ENCODE measurements around the gene UEVLD. TPM values are rescaled to one million over a fixed set of nuclear protein-coding genes. Genes with fewer than 3 reads are reported as not detected.

The UEVLD gene
- total RNA-seq, 1 experiment from 2014 or later: 23.1 TPM

DNA sequence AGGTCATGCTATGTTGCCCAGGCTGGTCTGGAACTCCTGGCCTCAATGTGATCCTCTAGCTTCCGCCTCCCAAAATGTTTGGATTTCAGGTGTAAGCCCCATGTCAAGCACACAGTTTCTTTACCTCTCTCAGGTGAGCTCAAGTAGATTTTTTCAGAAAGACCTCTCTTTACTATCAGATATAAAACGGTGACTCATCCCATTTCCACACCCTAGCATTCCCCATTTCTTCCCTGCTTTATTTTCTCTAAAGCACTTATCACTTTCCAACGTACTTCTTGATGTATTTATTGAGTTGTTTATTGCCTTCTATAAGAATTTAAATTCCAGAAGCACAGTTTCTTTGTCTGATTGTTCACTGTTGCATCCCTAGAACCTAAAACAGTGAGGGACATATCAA, 65.5 kb downstream of the UEVLD start:
- DNase-seq: no peak
- Mint-ChIP-seq H3K27ac (ENCODE audit: unreplicated experiment) (peak overlapping the region; percentile 18), H3K36me3 (ENCODE audit: insufficient read depth, unreplicated experiment) (peaks cover 33% of the 10 kb centered on the region), H3K9me3 (ENCODE audit: low read depth, unreplicated experiment) (no peaks in the 10 kb centered on the region), H3K4me1 (ENCODE audit: low read depth, unreplicated experiment) (peaks cover 25% of the 10 kb centered on the region), H3K4me3 (ENCODE audit: low read depth, unreplicated experiment) (no peak overlapping the region), H3K27me3 (ENCODE audit: unreplicated experiment) (no peaks in the 10 kb centered on the region)
- no TSS peak for BruUV-seq (replicated peaks)
- intact Hi-C loops (cut with micrococcal nuclease; ENCODE audit: unreplicated experiment): loop anchor here (10.0 kb wide), 3 partner anchors 128 to 278 kb away; partner anchors contain the start of genes GTF2H1, HPS5, LDHA and SAA2
- TF ChIP-seq CTCF (IDR thresholded peaks at IDR 0.05; ENCODE audit: unreplicated experiment): no peak
- CTCF ChIA-PET: interaction anchor here (0.6 kb wide), 1 partner anchor 62 kb away, joined by 6 read pairs; no protein-coding TSS in a partner anchor

DNA sequence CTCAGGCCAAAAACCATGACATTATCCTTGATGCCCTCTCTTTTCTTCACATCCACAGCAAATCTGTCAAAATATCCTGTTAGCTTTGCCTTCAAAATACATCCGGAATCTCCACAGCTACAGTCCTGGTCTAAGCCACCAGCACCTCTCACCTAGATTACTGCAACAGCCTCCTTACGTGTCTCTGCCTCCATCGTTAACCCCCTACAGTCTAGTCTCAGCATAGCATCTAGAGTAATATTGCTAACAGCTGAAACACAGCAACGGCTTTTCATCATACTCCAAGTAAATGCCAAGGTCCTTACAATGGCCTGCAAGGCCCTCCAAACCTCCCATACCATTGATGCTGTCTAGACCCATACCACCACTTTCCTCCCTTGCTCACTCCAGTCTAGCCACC, 66.1 kb downstream of the UEVLD start:
- intact Hi-C loops (cut with micrococcal nuclease; ENCODE audit: unreplicated experiment): loop anchor here (10.0 kb wide), 3 partner anchors 128 to 278 kb away; partner anchors contain the start of genes GTF2H1, HPS5, LDHA and SAA2
- BruUV-seq (replicated peaks): no TSS peak
- no peak overlapping the region for H3K4me3 Mint-ChIP-seq (ENCODE audit: low read depth, unreplicated experiment)

DNA sequence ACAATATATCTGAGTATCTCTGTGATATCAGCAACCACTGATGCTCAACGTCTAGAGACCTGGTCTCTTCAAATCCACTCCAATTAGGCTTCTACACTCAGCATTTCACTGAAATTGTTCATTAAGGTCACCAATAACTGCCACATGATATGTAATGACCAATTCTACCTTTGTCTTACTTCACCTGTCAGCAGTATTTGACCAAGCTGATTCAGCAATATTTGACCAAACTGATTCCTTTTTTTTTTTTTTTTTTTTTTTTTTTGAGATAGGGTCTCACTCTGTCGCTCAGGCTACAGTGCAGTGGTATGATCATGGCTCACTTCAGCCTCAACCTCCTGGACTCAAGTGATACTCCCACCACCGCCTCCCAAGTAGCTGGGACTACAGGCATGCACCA, 67.4 kb downstream of the UEVLD start:
- no TSS peak for BruUV-seq (replicated peaks)
- intact Hi-C loops (cut with micrococcal nuclease; ENCODE audit: unreplicated experiment): loop anchor here (10.0 kb wide), 3 partner anchors 126 to 276 kb away; partner anchors contain the start of genes GTF2H1, HPS5, LDHA and SAA2
- peaks cover 13% of the 10 kb centered on the region for H3K36me3 Mint-ChIP-seq (ENCODE audit: insufficient read depth, unreplicated experiment)
- no peak for DNase-seq
- H3K27ac Mint-ChIP-seq (ENCODE audit: unreplicated experiment): no peak overlapping the region
- H3K4me1 Mint-ChIP-seq (ENCODE audit: low read depth, unreplicated experiment): peaks cover 25% of the 10 kb centered on the region
- no peaks in the 10 kb centered on the region for H3K9me3 Mint-ChIP-seq (ENCODE audit: low read depth, unreplicated experiment)
- CTCF ChIA-PET: interaction anchor here (0.7 kb wide), 2 partner anchors 37 to 153 kb away, joined by 4 to 6 read pairs; no protein-coding TSS in a partner anchor
- no peaks in the 10 kb centered on the region for H3K27me3 Mint-ChIP-seq (ENCODE audit: unreplicated experiment)
- H3K4me3 Mint-ChIP-seq (ENCODE audit: low read depth, unreplicated experiment): no peak overlapping the region
- no peak for TF ChIP-seq CTCF (IDR thresholded peaks at IDR 0.05; ENCODE audit: unreplicated experiment)

More for the DNA sequence above, 66.1 kb downstream of the UEVLD start:
- Mint-ChIP-seq H3K36me3 (ENCODE audit: insufficient read depth, unreplicated experiment) (peaks cover 26% of the 10 kb centered on the region), H3K27me3 (ENCODE audit: unreplicated experiment) (no peaks in the 10 kb centered on the region), H3K9me3 (ENCODE audit: low read depth, unreplicated experiment) (no peaks in the 10 kb centered on the region), H3K27ac (ENCODE audit: unreplicated experiment) (no peak overlapping the region), H3K4me1 (ENCODE audit: low read depth, unreplicated experiment) (peaks cover 25% of the 10 kb centered on the region)
- CTCF ChIA-PET: interaction anchor here (0.6 to 0.9 kb wide), 2 partner anchors 15 to 61 kb away, joined by 3 to 6 read pairs; no protein-coding TSS in a partner anchor
- TF ChIP-seq CTCF (IDR thresholded peaks at IDR 0.05; ENCODE audit: unreplicated experiment): peak; percentile 16
- DNase-seq: peak; percentile 20

- no peaks in the 10 kb centered on the region for H3K27me3 Mint-ChIP-seq (ENCODE audit: unreplicated experiment)
- H3K4me1 Mint-ChIP-seq (ENCODE audit: low read depth, unreplicated experiment): no peaks in the 10 kb centered on the region
- no TSS peak for BruUV-seq (replicated peaks)
- H3K36me3 Mint-ChIP-seq (ENCODE audit: insufficient read depth, unreplicated experiment): peaks cover 17% of the 10 kb centered on the region
- DNase-seq: no peak
- no peak overlapping the region for H3K4me3 Mint-ChIP-seq (ENCODE audit: low read depth, unreplicated experiment)
- no peaks in the 10 kb centered on the region for H3K9me3 Mint-ChIP-seq (ENCODE audit: low read depth, unreplicated experiment)
- intact Hi-C loops (cut with micrococcal nuclease; ENCODE audit: unreplicated experiment): no loop called here
- TF ChIP-seq CTCF (IDR thresholded peaks at IDR 0.05; ENCODE audit: unreplicated experiment): no peak
- CTCF ChIA-PET: interaction anchor here (0.6 kb wide), 1 partner anchor 126 kb away, joined by 8 read pairs; no protein-coding TSS in a partner anchor
- H3K27ac Mint-ChIP-seq (ENCODE audit: unreplicated experiment): no peak overlapping the region
Observed at GRCh38 chr11:18502352-18502751, 86.2 kb downstream of the UEVLD start.
